Measurements from ENCODE around the gene SPACA4. TPM values are rescaled to one million over a fixed set of nuclear protein-coding genes. Genes with fewer than 3 reads are reported as not detected.

Gene SPACA4
- total and polyA plus RNA-seq, 10 of the 15 experiments (the other 5 are each of a cell fraction or from before 2014, with no cell fraction given): not detected

- no peak for TF ChIP-seq PKNOX1 (IDR thresholded peaks at IDR 0.05)
- no peak for TF ChIP-seq TCF12 (IDR thresholded peaks at IDR 0.05; ENCODE audit: low read depth, low read length)
- no peak for TF ChIP-seq JUNB (IDR thresholded peaks at IDR 0.05)
- no peak for TF ChIP-seq CBX3 (IDR thresholded peaks at IDR 0.05; ENCODE audit: borderline replicate concordance, low read depth)
- no peak for TF ChIP-seq CBX5 (IDR thresholded peaks at IDR 0.05; ENCODE audit: low read depth)
- no peak for TF ChIP-seq SMAD5 (IDR thresholded peaks at IDR 0.05; ENCODE audit: low read depth)
- no peak for TF ChIP-seq PBX3 (IDR thresholded peaks at IDR 0.05; ENCODE audit: insufficient replicate concordance, low read depth, low read length)
- no peak for TF ChIP-seq TBL1XR1 (IDR thresholded peaks at IDR 0.05; ENCODE audit: low read depth, low read length)
- TF ChIP-seq SIN3A (IDR thresholded peaks at IDR 0.05; ENCODE audit: low read depth, low read length): no peak
- no peak for TF ChIP-seq ZZZ3 (IDR thresholded peaks at IDR 0.05; ENCODE audit: control insufficient read depth, insufficient read length, low read depth)
- TF ChIP-seq POLR2AphosphoS5 (IDR thresholded peaks at IDR 0.05; ENCODE audit: low read length): no peak; the same call in 1 of the 2 replicates
- no peak for TF ChIP-seq IRF3 (IDR thresholded peaks at IDR 0.05)
- no peak for TF ChIP-seq YBX1 (IDR thresholded peaks at IDR 0.05)
- TF ChIP-seq BRCA1 (IDR thresholded peaks at IDR 0.05; ENCODE audit: low read depth, low read length): no peak
- TF ChIP-seq HDAC2 (IDR thresholded peaks at IDR 0.05): no peak
- TF ChIP-seq RUNX3 (IDR thresholded peaks at IDR 0.05; ENCODE audit: low read length): no peak
- no peak for TF ChIP-seq HDAC6 (IDR thresholded peaks at IDR 0.05; ENCODE audit: unreplicated experiment)
- peak; percentile 12; the same call in 1 of the 2 replicates for TF ChIP-seq IKZF1 (conservative IDR thresholded peaks at IDR 0.05)
- no peak for TF ChIP-seq ZSCAN29 (IDR thresholded peaks at IDR 0.05)
- TF ChIP-seq CTCF (IDR thresholded peaks at IDR 0.05 in 2 of 3, conservative IDR thresholded peaks at IDR 0.05 in 1 of 3; ENCODE audit: control insufficient read depth in 2 of 3, extremely low read depth in 1 of 3, insufficient read depth in 1 of 3, low read depth in 3 of 3, low read length in 3 of 3): no peak
- no peak for TF ChIP-seq TCF7 (IDR thresholded peaks at IDR 0.05; ENCODE audit: borderline replicate concordance)
- TF ChIP-seq REST (IDR thresholded peaks at IDR 0.05; ENCODE audit: low read depth, low read length): no peak
- no peak for TF ChIP-seq MYC (IDR thresholded peaks at IDR 0.05; ENCODE audit: insufficient read depth, insufficient read length, insufficient replicate concordance, low read length, severe bottlenecking)
Measured at GRCh38 chr19:48635263-48635965, 28.9 kb downstream of the SPACA4 start (continued).

All from GM12878 (cell line).